Measurements from ENCODE around the gene DNAH14. TPM values are rescaled to one million over a fixed set of nuclear protein-coding genes. Genes with fewer than 3 reads are reported as not detected.

DNAH14 gene
- total and polyA plus RNA-seq, 2 experiments from 2014 or later: 13.5 to 40.8 TPM

- no peak overlapping the region for H3K27ac ChIP-seq
- H3K36me3 ChIP-seq: no peaks in the 10 kb centered on the region
- H3K9me3 ChIP-seq (ENCODE audit: low read depth): no peaks in the 10 kb centered on the region
- H3K4me1 ChIP-seq (ENCODE audit: low read depth): no peaks in the 10 kb centered on the region
- TF ChIP-seq CTCF (IDR thresholded peaks at IDR 0.05; ENCODE audit: low read depth, low read length): no peak
- no peaks in the 10 kb centered on the region for H3K27me3 ChIP-seq
- no peak overlapping the region for H3K4me3 ChIP-seq
- no peak for DNase-seq (ENCODE audit: low read depth in 1 of 2, low spot score in 1 of 2)
Observed at GRCh38 chr1:224911217-224911616, 18.3 kb upstream of the DNAH14 start.

GRCh38 chr1:224914292-224914900 lies 15.1 kb upstream of the DNAH14 start:
- Histone ChIP-seq H3K4me1 (ENCODE audit: low read depth) (no peaks in the 10 kb centered on the region), H3K36me3 (no peaks in the 10 kb centered on the region), H3K9me3 (ENCODE audit: low read depth) (no peaks in the 10 kb centered on the region), H3K27me3 (no peaks in the 10 kb centered on the region), H3K4me3 (no peak overlapping the region), H3K27ac (no peak overlapping the region)
- TF ChIP-seq CTCF (IDR thresholded peaks at IDR 0.05; ENCODE audit: low read depth, low read length): no peak
- DNase-seq (ENCODE audit: low read depth in 1 of 2, low spot score in 1 of 2): no peak

- DNase-seq (ENCODE audit: low read depth in 1 of 2, low spot score in 1 of 2): no peak
- H3K27ac ChIP-seq: no peak overlapping the region
- no peaks in the 10 kb centered on the region for H3K9me3 ChIP-seq (ENCODE audit: low read depth)
- no peak overlapping the region for H3K4me3 ChIP-seq
- TF ChIP-seq CTCF (IDR thresholded peaks at IDR 0.05; ENCODE audit: low read depth, low read length): no peak
- no peaks in the 10 kb centered on the region for H3K4me1 ChIP-seq (ENCODE audit: low read depth)
- no peaks in the 10 kb centered on the region for H3K27me3 ChIP-seq
- H3K36me3 ChIP-seq: no peaks in the 10 kb centered on the region
Observed at GRCh38 chr1:224919508-224919907, 10.0 kb upstream of the DNAH14 start.

- Histone ChIP-seq H3K27me3 (no peaks in the 10 kb centered on the region), H3K36me3 (no peaks in the 10 kb centered on the region), H3K4me3 (no peak overlapping the region), H3K4me1 (ENCODE audit: low read depth) (no peaks in the 10 kb centered on the region), H3K27ac (no peak overlapping the region), H3K9me3 (ENCODE audit: low read depth) (no peaks in the 10 kb centered on the region)
- no peak for TF ChIP-seq CTCF (IDR thresholded peaks at IDR 0.05; ENCODE audit: low read depth, low read length)
- no peak for DNase-seq (ENCODE audit: low read depth in 1 of 2, low spot score in 1 of 2)
Observed at GRCh38 chr1:224920930-224921329, 8.5 kb upstream of the DNAH14 start.

GRCh38 chr1:224921354-224921753 lies 8.1 kb upstream of the DNAH14 start:
- no peak for DNase-seq (ENCODE audit: low read depth in 1 of 2, low spot score in 1 of 2)
- Histone ChIP-seq H3K27me3 (no peaks in the 10 kb centered on the region), H3K9me3 (ENCODE audit: low read depth) (no peaks in the 10 kb centered on the region), H3K4me3 (no peak overlapping the region), H3K4me1 (ENCODE audit: low read depth) (no peaks in the 10 kb centered on the region), H3K27ac (no peak overlapping the region), H3K36me3 (no peaks in the 10 kb centered on the region)
- TF ChIP-seq CTCF (IDR thresholded peaks at IDR 0.05; ENCODE audit: low read depth, low read length): no peak

All from cardiac muscle cell (in vitro differentiated cells and primary cell).